Measurements from ENCODE around the gene CRYBG2. TPM values are rescaled to one million over a fixed set of nuclear protein-coding genes. Genes with fewer than 3 reads are reported as not detected.
A peak's percentile ranks its signal among the peaks of the same experiment; 100 is the strongest.
"Not testable (repeated sequence)": the region's sequence is repeated elsewhere in the genome, so short reads cannot be mapped to it uniquely, and the experiment has no call there.

The CRYBG2 gene
- total RNA-seq, 6 experiments from 2014 or later = 0.81 to 1.9 (median 1.7) TPM; not detected in 3

DNA sequence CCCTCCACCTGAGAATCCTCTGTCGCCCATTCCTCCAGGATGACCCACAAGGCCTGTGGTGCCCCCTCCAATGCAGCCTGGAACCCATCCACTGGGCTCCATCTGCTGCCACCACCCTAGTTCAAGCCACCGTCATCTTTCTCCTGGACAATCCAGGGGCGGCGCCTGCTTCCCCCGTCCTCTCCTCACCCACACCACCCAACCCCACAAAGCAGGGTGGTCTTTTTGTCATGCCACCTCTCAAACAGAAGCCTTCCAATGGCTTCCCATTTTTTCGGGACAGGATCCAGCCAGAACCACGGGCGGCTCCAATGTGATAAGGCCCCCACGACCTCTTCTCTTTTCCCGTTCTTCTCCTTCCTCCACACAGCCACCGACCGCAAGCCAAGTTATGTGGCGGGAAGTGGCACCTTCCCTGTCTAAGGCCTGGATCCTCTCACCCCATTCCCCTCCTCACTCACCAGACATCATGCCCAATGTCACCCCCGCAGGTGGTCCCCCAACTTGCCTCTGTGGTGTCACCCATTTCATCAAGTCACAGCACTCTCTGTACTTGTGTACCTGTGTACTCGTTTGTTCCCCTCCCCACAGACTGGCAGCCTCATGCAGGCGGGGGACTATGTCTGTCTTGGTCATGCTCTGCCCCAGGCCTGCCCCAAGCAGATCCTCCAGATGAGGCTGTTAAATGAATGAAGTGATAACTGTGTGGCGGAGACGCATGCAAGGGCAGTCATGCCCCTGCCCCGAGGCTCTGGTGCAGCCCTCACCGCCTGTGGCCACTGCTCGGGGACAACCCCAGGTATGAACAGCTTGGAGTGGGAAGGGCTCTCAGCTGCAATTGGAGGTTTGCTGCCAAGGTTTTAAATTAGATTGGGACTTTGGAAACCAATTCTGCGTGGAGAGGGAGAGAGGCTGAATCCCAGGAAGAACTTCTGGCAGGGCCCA lies 58.5 kb downstream of the CRYBG2 start:
- 89% methylated on average over 20 of the region's 22 CpGs for WGBS (ENCODE audit: insufficient coverage, low coverage, low lambda C conversion rate, missing lambda C conversion rate)
- H3K27me3 ChIP-seq = no peaks in the 10 kb centered on the region
- TF ChIP-seq, protein P1, sequence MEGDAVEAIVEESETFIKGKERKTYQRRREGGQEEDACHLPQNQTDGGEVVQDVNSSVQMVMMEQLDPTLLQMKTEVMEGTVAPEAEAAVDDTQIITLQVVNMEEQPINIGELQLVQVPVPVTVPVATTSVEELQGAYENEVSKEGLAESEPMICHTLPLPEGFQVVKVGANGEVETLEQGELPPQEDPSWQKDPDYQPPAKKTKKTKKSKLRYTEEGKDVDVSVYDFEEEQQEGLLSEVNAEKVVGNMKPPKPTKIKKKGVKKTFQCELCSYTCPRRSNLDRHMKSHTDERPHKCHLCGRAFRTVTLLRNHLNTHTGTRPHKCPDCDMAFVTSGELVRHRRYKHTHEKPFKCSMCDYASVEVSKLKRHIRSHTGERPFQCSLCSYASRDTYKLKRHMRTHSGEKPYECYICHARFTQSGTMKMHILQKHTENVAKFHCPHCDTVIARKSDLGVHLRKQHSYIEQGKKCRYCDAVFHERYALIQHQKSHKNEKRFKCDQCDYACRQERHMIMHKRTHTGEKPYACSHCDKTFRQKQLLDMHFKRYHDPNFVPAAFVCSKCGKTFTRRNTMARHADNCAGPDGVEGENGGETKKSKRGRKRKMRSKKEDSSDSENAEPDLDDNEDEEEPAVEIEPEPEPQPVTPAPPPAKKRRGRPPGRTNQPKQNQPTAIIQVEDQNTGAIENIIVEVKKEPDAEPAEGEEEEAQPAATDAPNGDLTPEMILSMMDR (IDR thresholded peaks at IDR 0.05) = no peak
- no peak for TF ChIP-seq POLR2A (IDR thresholded peaks at IDR 0.05)
- no peak overlapping the region for H3K4me3 ChIP-seq
- ATAC-seq = no peak
- no peaks in the 10 kb centered on the region for H3K4me1 ChIP-seq
- intact Hi-C loops (cut with DNase I) = loop anchor here in 1 of 2 donors (10.0 kb wide), 1 partner anchor 69 kb away; no protein-coding TSS in a partner anchor
- H3K36me3 ChIP-seq = no peaks in the 10 kb centered on the region
- no peak overlapping the region for H3K27ac ChIP-seq
- no peaks in the 10 kb centered on the region for H3K9me3 ChIP-seq
- DNase-seq = no peak

GRCh38 chr1:26293911-26294463 lies 59.9 kb downstream of the CRYBG2 start:
- Histone ChIP-seq H3K9me3 (no peaks in the 10 kb centered on the region), H3K4me3 (no peak overlapping the region), H3K36me3 (no peaks in the 10 kb centered on the region), H3K4me1 (no peaks in the 10 kb centered on the region), H3K27ac (no peak overlapping the region), H3K27me3 (no peaks in the 10 kb centered on the region)
- DNase-seq = no peak
- intact Hi-C loops (cut with DNase I) = loop anchor here in 1 of 2 donors (10.0 kb wide), 1 partner anchor 71 kb away; no protein-coding TSS in a partner anchor
- 56% methylated on average over 3 of the region's 11 CpGs for WGBS (ENCODE audit: insufficient coverage, low coverage, low lambda C conversion rate, missing lambda C conversion rate)
- TF ChIP-seq, protein P1 (IDR thresholded peaks at IDR 0.05) = no peak
- TF ChIP-seq POLR2A (IDR thresholded peaks at IDR 0.05) = no peak
- ATAC-seq = no peak

DNA sequence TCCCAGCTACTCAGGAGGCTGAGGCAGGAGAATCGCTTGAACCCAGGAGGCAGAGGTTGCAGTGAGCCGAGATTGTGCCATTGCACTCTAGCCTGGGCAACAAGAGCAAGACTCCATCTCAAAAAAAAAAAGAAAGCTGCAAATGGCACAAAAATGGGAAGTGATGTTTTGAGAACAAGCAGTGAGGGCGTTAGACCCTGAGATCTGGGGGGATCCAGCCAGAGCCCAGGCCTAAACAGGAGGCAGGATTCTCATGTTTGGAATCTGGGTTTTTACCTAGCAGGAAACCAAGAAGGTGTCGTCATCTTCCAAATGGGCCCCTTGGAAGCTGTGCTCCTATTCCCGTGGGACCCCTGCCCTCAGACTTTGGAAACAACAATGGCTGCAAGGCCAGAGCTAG lies 61.2 kb downstream of the CRYBG2 start:
- H3K4me3 ChIP-seq, H3K27me3 ChIP-seq, H3K9me3 ChIP-seq, H3K27ac ChIP-seq, H3K4me1 ChIP-seq, DNase-seq, H3K36me3 ChIP-seq, ATAC-seq: not testable (repeated sequence)
- 88% methylated on average over 4 of the region's 5 CpGs for WGBS (ENCODE audit: insufficient coverage, low coverage, low lambda C conversion rate, missing lambda C conversion rate)
- intact Hi-C loops (cut with DNase I) = loop anchor here in 1 of 2 donors (10.0 kb wide), 1 partner anchor 72 kb away; no protein-coding TSS in a partner anchor

DNA sequence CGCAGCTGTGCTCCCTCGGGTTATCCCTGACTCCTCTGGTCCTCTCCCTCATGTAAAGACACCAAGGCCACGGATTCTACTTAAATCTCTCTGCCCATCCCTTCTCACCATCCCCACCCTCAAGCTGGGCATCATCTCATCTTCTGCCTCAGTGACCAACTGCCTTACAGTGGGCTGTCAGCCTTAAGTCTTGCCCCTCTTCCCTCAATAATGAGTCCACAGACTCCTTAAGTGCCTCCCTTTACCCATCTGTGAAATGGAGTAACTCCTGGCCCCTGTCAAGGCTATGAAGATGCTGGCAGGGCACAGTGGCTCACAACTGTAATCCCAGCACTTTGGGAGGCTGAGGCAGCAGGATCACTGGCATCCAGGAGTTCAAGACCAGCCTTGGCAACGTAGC lies 62.0 kb downstream of the CRYBG2 start:
- Histone ChIP-seq H3K4me3 (no peak overlapping the region), H3K9me3 (no peaks in the 10 kb centered on the region), H3K27me3 (no peaks in the 10 kb centered on the region), H3K27ac (no peak overlapping the region), H3K4me1 (no peaks in the 10 kb centered on the region), H3K36me3 (no peaks in the 10 kb centered on the region)
- no peak for TF ChIP-seq POLR2A (IDR thresholded peaks at IDR 0.05)
- TF ChIP-seq, protein P1 (IDR thresholded peaks at IDR 0.05) = no peak
- WGBS (ENCODE audit: insufficient coverage, low coverage, low lambda C conversion rate, missing lambda C conversion rate) = 100% methylated on average over 2 of the region's 4 CpGs
- intact Hi-C loops (cut with DNase I) = loop anchor here in 1 of 2 donors (10.0 kb wide), 1 partner anchor 73 kb away; no protein-coding TSS in a partner anchor
- ATAC-seq = no peak
- DNase-seq = no peak

DNA sequence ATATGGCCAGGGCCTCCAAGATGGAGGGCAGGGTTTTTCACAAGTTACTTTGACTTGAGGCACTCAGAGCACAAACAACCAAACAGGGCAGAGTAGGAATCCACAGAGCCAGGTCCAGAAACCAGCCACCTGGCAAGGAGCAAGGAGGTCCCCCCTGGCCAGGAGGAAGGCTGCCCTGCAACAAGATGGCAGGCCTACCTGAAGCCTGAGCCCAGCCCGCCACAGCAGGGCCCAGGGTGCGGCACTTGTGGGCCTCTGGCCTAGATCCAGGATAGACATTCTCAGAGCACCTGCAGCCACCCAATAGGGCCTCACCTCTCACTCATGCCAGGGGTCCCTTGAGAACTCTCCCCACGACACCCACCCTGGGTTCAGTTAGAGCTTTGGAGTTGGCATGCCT lies 62.5 kb downstream of the CRYBG2 start:
- Histone ChIP-seq H3K4me1 (peaks cover 0 to under 1% (median 0%) of the 10 kb centered on the region in 4 donors), H3K27ac (peak overlapping the region in 1 of 3 donors; percentile 20), H3K9me3 (no peaks in the 10 kb centered on the region), H3K36me3 (no peaks in the 10 kb centered on the region), H3K27me3 (no peaks in the 10 kb centered on the region), H3K4me3 (no peak overlapping the region)
- ATAC-seq (no peak), DNase-seq (no peak)
- no CpG with 5 or more reads among the region's 3 CpGs for WGBS (ENCODE audit: insufficient coverage, low coverage, low lambda C conversion rate, missing lambda C conversion rate)
- intact Hi-C loops (cut with DNase I) = loop anchor here in 1 of 2 donors (10.0 kb wide), 1 partner anchor 73 kb away; no protein-coding TSS in a partner anchor
- TF ChIP-seq, protein P1 (IDR thresholded peaks at IDR 0.05) = no peak
- TF ChIP-seq POLR2A (IDR thresholded peaks at IDR 0.05) = no peak

Measured in right lobe of liver (tissue), 6 donors.